IMR-90 (cell line): ENCODE results near the gene HPS4. TPM values are rescaled to one million over a fixed set of nuclear protein-coding genes. Genes with fewer than 3 reads are reported as not detected.

ENCODE experiments used
- CHD1 ChIP-seq: IDR thresholded peaks from 2 replicates; pipeline ENCODE4 v1.6.1; 2012; ENCODE audit warnings: low read depth, low read length, improper control_type of control experiment
- MXI1 ChIP-seq: IDR thresholded peaks from 2 replicates; pipeline ENCODE4 v1.6.1; 2012; ENCODE audit warnings: low read depth, mild to moderate bottlenecking, low read length, moderate library complexity, borderline replicate concordance
- RFX5 ChIP-seq: IDR thresholded peaks from 2 replicates; pipeline ENCODE4 v1.8.0; 2012; ENCODE audit warnings: low read depth, mild to moderate bottlenecking, low read length, moderate library complexity
- polyA plus RNA-seq, 3 experiments: library from polyadenylated mRNA; depleted of rRNA; stranded (reverse); fragments of >200 nt; gene quantifications; 2 replicates each; pipeline ENCODE4 v1.2.3, GENCODE V29; 2012; ENCODE audit warnings: low replicate concordance in 1 of 3
- total RNA-seq: library from RNA; depleted of rRNA; stranded (reverse); fragments of >200 nt; gene quantifications from 2 replicates; pipeline ENCODE4 v1.2.3, GENCODE V29; 2012
- TF ChIP-seq, protein P1 (sequence below): fragments of 150-350 bp; IDR thresholded peaks from 2 replicates; pipeline ENCODE4 v1.6.1; 2017; ENCODE audit warnings: mild to moderate bottlenecking, antibody characterized with exemption, low read length, low read depth
- TF ChIP-seq, protein P2 (sequence below): fragments of 150-350 bp; IDR thresholded peaks from 2 replicates; pipeline ENCODE4 v1.6.1; 2016; ENCODE audit warnings: low read depth, mild to moderate bottlenecking, low read length, moderate library complexity, borderline replicate concordance

The HPS4 gene
- total and polyA plus RNA-seq, 2 of the 4 experiments (the other 2 are of a cell fraction) = 15.8 to 19.0 TPM

DNA sequence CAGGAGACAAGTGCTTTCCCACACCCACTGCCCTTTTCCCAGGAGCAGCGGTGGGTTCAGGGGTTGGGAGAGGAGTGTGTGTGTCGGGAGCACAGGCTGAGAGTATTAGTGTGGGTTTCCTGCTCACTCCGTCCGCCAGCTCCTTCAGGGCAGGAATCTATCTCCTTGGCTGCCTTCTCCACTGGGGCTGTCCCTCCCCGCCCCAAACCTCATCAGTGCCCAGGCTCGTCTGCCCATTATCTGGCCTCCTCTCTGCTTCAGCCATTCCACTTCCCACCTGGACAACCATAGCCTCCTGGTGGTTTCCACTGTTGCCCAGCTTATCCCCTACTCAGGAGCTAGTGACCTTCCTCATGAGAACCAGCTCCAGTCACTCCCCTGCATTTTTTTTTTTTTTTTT is 34.6 kb downstream of the HPS4 start (continued):
- TF ChIP-seq, protein P1, sequence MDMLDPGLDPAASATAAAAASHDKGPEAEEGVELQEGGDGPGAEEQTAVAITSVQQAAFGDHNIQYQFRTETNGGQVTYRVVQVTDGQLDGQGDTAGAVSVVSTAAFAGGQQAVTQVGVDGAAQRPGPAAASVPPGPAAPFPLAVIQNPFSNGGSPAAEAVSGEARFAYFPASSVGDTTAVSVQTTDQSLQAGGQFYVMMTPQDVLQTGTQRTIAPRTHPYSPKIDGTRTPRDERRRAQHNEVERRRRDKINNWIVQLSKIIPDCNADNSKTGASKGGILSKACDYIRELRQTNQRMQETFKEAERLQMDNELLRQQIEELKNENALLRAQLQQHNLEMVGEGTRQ = no peak
- TF ChIP-seq CHD1 (no peak), MXI1 (no peak), RFX5 (no peak)
- TF ChIP-seq, protein P2, sequence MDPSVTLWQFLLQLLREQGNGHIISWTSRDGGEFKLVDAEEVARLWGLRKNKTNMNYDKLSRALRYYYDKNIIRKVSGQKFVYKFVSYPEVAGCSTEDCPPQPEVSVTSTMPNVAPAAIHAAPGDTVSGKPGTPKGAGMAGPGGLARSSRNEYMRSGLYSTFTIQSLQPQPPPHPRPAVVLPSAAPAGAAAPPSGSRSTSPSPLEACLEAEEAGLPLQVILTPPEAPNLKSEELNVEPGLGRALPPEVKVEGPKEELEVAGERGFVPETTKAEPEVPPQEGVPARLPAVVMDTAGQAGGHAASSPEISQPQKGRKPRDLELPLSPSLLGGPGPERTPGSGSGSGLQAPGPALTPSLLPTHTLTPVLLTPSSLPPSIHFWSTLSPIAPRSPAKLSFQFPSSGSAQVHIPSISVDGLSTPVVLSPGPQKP = no peak
